Stimulated activated CD8-positive, alpha-beta memory T cell treated with anti-CD3 and anti-CD28 coated beads, Interleukin-2, amount 100 ng/mL, for 1 hour (primary cell): Measurements from ENCODE around the gene CSH1.
"Not testable (repeated sequence)": the region's sequence is repeated elsewhere in the genome, so short reads cannot be mapped to it uniquely, and the experiment has no call there.

Source experiments
- DNase-seq, 2 donors: peaks; one replicate each; pipeline ENCODE4 v3.0.0-alpha.2; 2020; ENCODE audit warnings: low read depth in 2 of 2

The CSH1 gene

DNA sequence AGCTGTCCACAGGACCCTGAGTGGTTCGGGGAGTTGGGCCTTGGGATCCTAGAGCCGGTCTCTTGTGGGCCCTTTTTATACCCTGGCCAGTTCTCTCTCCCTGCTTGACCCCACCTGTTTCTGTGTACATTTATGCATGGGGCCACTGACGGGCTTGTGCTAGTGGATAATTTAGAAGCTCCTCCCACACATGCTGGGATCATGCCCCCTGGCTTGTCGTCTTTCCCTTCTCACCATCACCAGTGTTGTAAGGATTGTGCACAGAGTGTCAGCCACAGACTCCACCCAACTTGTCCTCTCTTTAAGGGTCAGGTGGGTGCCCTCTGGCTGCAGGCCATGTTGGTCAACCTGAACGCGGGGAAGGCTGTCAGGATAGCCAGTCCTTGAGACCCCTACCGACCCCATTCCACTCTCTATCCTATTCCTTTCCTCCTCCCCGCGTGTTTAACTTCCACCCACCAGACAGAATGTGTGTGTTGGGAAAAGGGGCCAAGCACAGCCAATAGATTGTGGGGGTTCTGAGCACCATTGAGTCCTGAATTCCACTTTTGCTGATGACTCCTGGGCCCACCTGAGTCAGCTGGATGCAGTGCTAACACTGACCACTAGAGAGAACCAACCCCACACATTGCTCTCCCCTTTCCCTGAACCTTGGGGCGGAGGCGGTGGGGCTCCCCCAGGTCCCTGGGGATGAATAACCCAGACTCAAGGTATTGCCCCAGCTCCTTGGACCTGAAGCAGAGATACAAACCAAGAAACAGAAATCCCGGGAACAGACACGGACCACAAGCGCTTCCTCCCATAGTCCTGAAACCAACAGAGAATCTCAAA is at the start of gene CSH1:
TSS of gene CSH1 (minus strand) at position 51 of the 831 bp plus-strand sequence. CDS start 63 bp downstream, outside the sequence.
- not testable (repeated sequence) for DNase-seq

DNA sequence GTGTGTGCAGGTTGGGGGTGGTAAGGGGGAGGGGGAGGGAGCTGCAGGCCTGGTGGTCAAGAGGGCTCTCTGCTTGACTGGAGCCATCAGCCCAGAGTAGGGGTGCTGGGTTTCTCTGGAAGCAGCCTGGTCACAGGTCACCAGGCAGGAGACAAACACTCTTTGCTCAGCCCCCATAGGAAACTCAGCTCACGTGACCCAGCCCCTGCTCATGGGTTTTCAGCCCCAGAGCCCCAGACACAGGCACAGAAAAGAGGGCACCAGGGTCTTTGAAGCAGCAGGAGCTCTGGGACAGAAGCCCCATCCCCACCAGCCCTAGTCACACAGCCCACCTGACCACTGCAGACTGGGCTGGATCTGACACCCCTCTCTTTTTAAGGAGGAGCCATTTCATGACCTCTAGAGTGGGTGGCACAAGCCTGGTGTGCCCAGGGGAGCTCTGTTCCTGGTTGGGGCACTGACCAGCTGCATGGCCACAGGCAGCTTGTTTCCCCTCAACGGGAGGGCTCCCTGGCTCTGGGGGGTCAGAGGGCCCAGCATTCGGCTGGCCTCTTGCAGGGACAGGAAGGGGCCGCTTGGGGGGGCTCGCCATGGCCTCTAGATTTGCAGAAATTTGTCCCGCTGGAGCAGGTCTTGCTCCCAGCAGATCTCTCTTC is 49.5 kb upstream of the CSH1 start:
- no peak for DNase-seq

DNA sequence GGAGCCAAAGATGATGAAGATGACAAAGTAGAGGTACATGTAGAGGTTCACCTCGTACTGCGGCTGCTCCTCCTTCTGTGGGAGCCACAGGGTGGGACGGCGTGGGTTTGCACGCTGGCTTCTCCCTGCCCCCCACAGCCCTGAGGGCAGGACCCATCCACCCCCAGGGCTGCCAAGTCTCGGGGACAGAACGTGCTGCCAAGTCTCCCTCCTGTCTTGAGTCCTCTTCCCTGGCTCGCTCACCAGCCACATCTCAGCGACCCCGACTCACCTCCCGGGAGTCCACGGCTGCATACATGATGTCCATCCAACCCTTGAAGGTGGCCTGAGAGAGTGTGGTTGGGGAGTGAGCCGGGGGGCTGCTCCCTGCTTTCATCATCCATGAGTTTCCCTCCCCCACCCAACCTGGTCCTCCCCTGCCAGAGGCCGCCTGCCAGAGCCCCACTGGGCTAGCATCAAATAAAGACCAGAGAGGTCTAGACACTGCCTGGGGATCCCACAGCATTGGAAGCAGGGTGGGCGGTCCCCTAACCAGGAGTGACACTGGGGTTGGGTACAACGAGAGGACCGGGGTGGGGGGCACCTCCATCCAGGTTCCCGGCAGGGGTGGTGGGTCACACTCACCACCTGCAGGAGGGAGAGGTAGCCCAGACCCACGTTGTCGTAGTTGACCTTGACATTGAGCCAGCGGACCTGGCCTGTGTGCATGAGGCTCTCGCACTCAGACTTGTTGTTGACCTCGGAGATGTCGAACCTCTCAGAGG is 48.5 kb upstream of the CSH1 start:
- DNase-seq = no peak

DNA sequence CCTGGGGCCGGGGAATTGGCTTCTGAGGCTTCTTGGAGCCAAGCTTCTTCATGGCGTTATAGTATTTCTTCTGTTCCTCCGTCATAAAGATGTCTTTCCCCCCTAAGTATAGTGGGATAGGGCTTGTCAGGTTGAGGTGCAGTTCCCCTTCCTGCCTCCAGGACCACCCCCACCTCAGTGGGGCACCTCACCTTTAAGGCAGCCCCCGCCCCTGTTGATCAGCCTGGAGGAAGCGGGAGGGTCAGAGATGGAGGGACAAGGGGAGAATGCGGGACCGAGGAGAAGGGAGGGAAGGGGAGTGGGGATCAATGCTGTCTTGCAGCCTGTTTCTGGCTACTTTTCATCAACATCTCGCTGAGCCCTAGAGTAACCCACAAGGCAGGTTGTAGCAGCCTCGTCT is 47.4 kb upstream of the CSH1 start:
- no peak for DNase-seq

DNA sequence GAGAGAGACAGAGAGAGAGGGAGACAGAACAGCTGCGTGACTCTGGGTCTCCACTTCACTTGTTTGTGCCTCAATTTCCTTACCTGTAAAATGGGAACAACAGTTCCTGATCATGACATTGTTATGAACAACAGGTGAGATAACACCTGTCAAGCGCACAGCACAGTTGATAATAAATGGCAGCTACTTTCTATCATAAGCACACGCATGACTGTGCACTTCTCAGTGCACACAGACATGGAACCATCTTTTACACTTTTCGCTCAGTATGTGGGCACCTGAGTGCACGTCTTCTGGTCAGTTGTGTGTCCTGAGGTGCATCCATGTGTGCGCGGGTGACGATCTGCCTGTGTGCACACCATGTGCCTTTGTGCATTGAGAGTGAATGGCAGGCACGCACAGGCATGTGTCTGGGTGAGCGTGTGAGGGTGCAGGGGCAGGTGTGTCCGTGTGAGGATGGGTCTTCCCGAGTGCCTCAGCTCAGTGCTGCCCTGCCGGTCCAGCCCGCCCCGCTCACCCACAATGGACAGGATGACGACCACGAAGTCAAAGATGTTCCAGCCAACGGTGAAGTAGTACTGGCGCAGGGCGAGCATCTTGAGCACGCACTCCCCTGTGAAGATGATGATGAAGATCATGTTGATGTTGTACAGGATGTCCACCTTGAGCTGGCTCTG is 46.1 kb upstream of the CSH1 start:
- no peak for DNase-seq

DNA sequence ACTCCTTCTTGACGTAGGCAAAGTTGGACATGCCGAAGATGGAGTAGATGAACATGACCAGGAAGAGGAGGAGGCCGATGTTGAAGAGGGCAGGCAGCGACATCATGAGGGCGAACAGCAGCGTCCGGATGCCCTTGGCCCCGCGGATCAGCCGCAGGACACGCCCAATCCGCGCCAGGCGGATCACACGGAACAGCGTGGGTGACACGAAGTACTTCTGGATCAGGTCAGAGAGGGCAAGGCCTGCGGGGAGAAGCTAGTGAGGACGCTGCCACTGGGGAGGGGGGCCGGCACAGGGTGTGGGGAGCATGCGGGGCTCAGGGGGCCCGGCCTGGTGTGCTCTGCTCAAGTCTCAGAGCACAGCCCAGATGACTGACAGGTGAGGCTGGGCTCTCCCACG is 45.4 kb upstream of the CSH1 start:
- DNase-seq = no peak

DNA sequence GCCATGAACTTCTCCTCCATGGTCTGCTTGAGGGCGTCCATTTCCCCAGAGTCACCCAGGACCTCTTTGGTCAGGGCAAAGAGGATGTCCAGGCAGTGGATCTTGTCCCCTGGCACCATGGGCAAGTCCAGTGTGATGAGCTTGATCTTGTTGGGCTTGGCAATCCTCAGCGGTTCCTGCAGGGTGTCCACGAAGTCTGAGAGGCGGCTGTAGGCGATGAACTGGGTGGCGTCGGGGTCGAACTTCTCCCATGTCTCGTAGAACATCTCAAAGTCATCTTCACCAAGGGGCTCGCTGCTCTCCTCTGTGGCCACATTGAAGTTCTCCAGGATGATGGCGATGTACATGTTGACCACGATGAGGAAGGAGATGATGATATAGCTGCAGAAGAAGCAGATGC is 44.8 kb upstream of the CSH1 start:
- no peak for DNase-seq

DNA sequence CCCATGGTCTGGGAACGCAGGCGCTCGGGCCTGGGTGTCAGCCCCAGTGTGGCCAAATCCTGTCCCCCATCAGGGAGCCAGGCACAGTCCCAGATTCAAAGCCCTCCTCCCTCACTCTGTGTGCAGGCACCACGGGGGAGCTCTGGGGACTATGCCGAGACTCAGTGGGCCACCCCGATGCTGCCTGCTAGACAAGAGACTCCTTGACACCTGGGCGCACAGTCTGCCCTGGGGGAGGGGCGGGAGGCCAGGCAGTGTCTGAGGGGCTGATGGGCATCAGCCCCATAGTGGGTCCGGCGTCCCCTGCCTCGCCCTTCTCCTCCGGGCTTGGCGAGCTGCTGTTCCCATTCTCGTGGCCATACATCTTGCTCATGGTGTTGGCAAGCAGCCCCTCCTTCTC is 44.2 kb upstream of the CSH1 start:
- DNase-seq = no peak

DNA sequence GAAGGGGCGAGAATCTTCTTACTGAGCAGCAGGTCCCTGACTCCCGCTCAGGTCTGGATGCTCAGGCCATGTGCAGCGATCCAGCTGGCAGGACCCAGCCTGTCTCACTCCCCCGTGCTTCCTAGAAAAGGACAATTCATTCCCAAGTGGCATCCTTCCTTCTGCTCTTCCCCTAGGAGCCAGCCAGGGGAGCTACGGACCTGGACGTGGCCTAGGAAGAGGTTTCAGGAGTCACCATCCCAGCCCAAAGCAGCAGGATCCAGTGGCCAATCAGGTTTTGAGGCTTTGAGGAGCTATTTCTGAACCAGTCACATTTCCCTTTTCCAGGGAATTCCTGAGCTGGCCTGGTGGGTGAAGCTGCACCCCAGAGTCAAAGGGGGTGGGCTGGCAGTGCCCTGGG is 43.5 kb upstream of the CSH1 start:
- no peak for DNase-seq

DNA sequence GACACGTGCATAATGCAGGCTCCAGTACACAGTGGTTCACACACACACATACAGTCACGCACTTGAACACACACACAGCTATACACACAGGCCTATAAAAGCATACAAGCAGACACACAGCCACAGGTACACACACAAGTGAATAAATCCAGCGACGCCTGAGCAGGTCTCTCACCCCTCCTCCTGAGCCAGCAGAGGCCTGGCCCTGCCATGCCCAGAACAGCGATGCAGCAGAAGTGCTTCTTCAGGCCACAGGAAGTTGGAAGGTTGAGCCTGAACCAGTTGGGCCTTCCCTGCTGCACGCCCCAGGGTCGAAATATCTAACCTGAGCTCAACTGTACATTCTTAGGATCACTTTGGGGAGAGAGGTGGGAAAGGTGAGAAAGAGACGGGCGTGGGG is 43.0 kb upstream of the CSH1 start:
- no peak for DNase-seq

DNA sequence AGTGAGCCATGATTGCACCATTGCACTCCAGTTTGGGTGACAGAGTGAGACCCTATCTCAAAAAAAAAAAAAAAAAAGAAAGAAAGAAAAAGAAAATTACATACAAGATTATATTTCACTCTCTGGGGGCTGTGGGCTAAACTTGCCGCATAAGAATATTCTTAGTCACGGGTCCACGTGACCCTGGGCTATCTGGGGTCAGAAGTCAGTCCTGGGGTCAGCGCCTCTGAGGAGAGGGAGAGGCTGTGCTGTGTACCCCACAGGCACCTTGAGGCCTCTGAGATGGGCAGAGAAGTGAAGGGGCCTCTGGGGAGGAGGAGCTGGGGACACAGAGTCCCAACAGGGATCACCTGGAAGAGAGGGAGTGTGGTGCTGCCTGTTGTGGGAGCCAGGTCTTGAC is 41.5 kb upstream of the CSH1 start:
- no peak for DNase-seq

DNA sequence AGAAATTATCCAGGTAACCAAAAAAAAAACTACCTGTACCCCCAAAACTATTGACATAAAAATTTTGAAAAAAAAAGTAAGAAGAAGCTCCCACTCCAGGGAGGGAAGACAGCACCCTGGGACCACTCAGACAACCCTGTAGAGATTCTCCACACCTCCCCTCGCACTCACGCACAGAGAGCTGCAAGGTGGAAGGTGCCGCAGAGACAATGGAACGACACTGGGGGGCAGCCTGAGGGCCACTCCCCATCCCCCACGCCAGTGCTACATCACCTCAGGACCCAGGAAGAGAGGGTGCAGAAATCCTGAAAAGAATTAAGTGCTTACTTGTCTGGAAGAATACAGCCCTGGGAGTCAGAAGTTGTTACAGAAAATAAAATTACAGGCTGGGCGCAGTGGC is 40.9 kb upstream of the CSH1 start:
- no peak for DNase-seq

DNA sequence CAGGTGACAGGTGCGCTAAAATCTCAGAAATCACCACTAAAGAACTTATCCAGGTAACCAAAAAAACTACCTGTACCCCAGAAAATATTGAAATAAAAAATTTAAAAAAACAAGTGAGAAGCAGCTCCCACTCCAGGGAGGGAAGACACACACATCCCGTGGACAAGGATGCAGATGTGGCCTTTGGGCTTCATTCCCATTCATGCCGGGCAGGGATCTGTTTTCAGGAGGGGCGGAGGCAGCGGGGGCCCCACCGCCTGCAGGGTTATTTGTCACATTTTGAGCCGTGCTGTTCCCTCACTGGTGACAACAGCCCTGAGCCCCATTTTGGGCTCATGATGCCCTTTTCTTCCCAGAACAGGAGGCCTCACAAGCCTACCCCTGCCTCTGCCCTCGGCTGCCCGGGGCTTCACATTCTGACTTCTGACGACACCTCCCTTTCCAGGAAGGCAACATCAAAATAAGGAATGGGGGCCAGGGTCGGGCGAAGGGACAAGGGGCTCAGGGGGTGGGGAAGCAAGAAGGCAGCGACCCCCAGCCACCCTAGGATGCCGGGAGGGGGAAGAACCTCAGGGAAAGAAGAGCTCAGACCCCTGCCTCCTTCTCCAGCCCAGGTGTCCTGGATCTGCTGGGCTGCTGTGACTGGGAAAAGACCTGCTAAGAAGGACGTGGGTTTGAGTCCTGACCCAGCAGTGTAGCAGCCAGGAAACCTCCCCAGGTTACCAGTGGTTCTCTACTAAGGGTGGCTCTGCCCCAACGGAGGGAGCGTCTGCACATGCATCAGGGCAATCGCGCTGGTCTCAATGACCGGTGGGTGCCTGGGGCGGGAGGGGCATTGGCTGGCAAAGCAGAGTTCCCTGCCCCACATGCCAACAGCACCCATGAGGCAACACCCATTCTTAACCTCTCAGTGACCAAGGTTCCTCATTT is 38.1 kb upstream of the CSH1 start:
- no peak for DNase-seq

DNA sequence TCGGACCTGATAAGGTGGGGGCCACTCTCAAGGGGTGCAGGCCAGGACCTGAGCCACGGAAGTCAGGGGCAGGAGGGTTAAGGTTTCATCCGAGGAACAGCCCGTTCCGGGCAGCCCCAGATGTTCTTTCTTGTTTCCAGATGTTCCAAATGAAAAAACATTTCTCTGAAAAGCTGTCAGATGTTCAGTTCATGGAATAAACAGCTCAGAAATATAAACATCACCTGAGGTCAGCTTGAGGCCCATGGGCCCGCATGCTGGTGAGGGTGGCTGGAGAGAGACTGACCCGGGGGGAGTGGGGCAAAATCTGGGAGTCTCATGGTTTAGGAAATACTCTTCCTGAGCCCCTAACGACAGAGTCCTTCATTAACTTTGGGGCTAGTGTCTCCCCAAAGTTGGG is 37.2 kb upstream of the CSH1 start:
- no peak for DNase-seq

DNA sequence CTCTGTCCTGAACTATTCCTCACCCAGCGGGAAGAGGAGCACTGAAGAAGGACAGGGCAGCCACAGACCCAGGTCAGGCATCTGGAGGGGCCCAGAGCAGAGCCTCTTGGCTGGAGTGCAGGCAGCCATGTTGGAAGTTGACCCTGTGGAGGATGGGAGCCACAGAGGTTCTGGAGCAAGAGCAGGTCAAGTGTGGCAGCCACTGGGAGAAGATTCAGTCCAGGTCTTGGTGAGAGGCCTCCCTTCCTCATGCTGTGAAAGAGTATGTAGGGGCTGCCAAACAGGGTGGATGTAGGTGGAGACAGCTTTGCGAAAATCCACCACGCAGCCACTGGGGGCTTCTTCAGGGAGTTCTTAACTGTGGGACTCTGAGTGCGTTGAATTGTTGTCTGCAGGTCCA is 36.3 kb upstream of the CSH1 start:
- no peak for DNase-seq

DNA sequence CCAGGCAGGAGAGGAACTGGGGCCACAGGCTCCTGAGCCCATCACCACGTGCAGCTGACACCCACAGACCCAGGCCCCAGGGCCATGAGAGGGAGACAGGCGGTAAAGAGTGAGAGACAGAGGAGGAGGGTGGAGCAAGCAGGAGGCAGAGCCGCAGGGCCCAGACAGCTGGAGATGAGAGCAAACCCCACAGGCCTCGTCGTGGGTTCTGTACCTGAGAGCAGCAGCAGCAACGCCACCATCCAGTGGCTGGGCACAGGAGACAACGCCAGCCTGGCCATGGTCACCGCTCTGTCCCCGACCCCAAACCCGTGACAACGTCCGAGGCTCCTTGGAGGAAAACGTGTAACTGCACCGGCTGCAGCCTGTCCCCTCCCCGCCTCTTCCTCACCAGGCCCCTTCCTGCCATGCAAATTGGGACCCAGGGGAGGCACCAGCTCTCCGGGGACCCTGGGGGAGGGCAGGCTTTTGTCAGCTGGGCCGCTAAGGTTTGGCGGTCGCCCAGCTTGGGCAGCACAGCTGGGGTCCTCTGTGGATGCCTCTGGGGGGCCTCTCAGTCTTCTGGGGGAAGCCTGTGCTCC is 35.7 kb upstream of the CSH1 start, which contains the start of gene CD79B:
TSS of gene CD79B (minus strand) at position 351 of the 581 bp plus-strand sequence. CDS start at position 281, 70 bp downstream.
- DNase-seq = no peak

DNA sequence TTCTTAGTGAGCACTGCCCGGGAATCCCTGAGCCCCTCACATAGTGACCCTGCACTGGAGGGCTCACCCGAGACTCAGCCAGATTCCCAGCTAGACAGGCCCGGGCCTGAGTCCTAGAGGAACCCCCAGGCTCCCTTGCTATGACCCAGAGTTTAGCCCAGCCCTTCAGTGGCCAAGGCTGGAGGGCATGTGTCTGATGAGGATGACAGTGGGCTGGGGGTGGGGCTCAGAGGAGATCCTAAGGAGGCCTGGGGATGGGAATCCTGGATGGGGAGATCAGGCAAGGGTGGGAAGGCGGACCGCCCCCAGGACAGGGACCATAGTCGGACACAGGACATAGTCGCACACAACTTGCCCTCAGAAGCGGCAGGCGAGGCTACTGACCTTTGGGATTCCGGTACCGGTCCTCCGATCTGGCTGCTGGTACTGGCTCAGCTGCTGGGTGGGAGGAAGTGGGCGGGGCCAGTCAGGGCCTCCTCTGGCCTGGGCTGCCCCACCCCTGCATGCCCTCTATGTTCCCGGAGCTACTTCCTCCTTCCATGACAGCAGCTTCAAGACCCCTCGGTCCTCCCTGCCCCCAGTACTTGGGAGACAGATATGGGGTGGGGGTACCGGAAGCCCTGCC is 34.7 kb upstream of the CSH1 start:
- peak in 1 of 2 donors; percentile 38 for DNase-seq

DNA sequence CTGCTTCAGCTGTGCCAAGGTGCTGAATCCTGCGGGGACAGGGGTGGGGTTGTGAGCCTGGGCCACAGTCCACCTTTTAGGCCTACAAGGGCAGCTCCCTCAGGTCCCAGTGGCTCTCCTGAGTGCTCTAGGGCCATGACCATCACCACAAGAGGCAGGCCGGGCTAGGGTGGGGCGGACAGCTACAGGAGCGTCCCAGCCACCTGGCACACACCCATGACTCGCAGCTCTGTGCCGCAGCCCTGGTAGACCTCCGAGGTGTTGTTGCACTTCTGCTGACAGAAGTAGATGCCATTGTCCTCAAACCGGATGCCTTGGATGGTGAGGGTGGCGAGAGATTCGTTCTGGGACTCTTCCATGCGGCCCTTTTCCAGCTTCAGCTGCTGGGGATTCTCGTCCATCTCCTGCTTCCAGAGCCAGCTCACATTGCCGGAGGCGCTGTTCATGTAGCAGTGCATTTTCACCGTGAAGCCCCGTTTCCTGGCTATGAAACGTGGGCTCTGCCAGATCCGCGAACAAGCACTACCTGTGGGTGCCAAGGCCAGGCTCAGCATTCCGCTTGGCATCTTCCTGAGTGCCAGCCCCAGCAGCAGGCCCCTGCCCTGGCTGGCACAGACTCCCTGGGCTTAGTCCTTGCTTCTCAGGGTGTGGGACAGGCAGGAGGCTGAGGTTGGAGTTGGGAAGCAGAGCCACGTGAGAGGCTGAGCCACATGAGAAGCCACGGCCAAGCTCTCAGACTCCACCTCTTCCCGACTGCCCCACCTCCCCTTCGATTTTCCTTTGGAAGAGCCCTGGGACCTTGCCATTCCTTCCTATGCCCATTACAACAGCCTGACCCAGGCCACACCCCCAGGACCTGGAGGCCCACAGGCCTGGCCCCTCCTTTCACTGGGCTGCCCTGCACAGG is 33.7 kb upstream of the CSH1 start:
- DNase-seq = no peak
